NCI-H82 (cell line): ENCODE measurements around the gene ZBTB37.
"Not testable (repeated sequence)": the region's sequence is repeated elsewhere in the genome, so short reads cannot be mapped to it uniquely, and the experiment has no call there.

ENCODE experiments used
- DNase-seq: peaks from one replicate; lab custom pipeline; 2025; lab: John Stamatoyannopoulos, UW

Gene ZBTB37

GRCh38 chr1:173865468-173866164 is 2.6 kb upstream of the ZBTB37 start:
- peak; percentile 22 for DNase-seq

- DNase-seq, result peak; percentile 32
These were observed 1.6 kb upstream of the ZBTB37 start for GRCh38 chr1:173866413-173867115.

- DNase-seq, result peak; percentile 68
These were observed 933 bp upstream of the ZBTB37 start for GRCh38 chr1:173867141-173867752.

GRCh38 chr1:173867753-173868265 is 371 bp upstream of the ZBTB37 start, which contains the start of gene GAS5:
TSS of gene GAS5 (minus strand) at chr1:173867989.
- peak; percentile 100 for DNase-seq

- no peak for DNase-seq
These were observed 810 bp downstream of the ZBTB37 start for GRCh38 chr1:173869021-173869359.

GRCh38 chr1:173870252-173871075 is 2.3 kb downstream of the ZBTB37 start:
- no peak for DNase-seq

- DNase-seq, result no peak
These were observed 2.9 kb downstream of the ZBTB37 start for GRCh38 chr1:173871091-173871490.

GRCh38 chr1:173871500-173871899 is 3.3 kb downstream of the ZBTB37 start:
- DNase-seq, result no peak

- DNase-seq, result no peak
These were observed 8.6 kb downstream of the ZBTB37 start for GRCh38 chr1:173876732-173877131.

GRCh38 chr1:173878251-173878650 is 10.1 kb downstream of the ZBTB37 start:
- no peak for DNase-seq

GRCh38 chr1:173881117-173881516 is 12.9 kb downstream of the ZBTB37 start:
- not testable (repeated sequence) for DNase-seq

- DNase-seq, result no peak
These were observed 16.5 kb downstream of the ZBTB37 start for GRCh38 chr1:173884701-173885100.

GRCh38 chr1:173886746-173887611 is 18.8 kb downstream of the ZBTB37 start:
- DNase-seq, result no peak

- no peak for DNase-seq
These were observed 19.4 kb downstream of the ZBTB37 start for GRCh38 chr1:173887627-173888026.

GRCh38 chr1:173888749-173889148 is 20.6 kb downstream of the ZBTB37 start:
- DNase-seq, result no peak

GRCh38 chr1:173889885-173890284 is 21.7 kb downstream of the ZBTB37 start:
- no peak for DNase-seq

- no peak for DNase-seq
These were observed 25.4 kb downstream of the ZBTB37 start for GRCh38 chr1:173893611-173894010.

- no peak for DNase-seq
These were observed 26.0 kb downstream of the ZBTB37 start for GRCh38 chr1:173894189-173894588.

GRCh38 chr1:173900427-173900826 is 32.2 kb downstream of the ZBTB37 start:
- DNase-seq, result no peak

GRCh38 chr1:173900992-173901391 is 32.8 kb downstream of the ZBTB37 start:
- DNase-seq, result no peak
